HG03060 (cell line): ENCODE results near the gene SFTPB.
"Not testable (repeated sequence)": the region's sequence is repeated elsewhere in the genome, so short reads cannot be mapped to it uniquely, and the experiment has no call there.

Source experiments
- ATAC-seq: cut with Tn5 transposase; IDR thresholded peaks from one replicate; pipeline ENCODE4 v1.9.1; 2021; ENCODE audit warnings: low read depth, moderate number of reproducible peaks; ENCODE audit not compliant: unreplicated experiment

SFTPB gene

GRCh38 chr2:85678794-85679672 is 11.0 kb upstream of the SFTPB start:
- ATAC-seq, result no peak

GRCh38 chr2:85678377-85678776 is 10.4 kb upstream of the SFTPB start:
- no peak for ATAC-seq

- ATAC-seq, result no peak
Measured at GRCh38 chr2:85675866-85676548, 8.0 kb upstream of the SFTPB start.

GRCh38 chr2:85675427-85675826 is 7.4 kb upstream of the SFTPB start:
- no peak for ATAC-seq

- no peak for ATAC-seq
Measured at GRCh38 chr2:85674417-85674816, 6.4 kb upstream of the SFTPB start.

GRCh38 chr2:85673716-85674375 is 5.8 kb upstream of the SFTPB start:
- ATAC-seq, result no peak

GRCh38 chr2:85672456-85672855 is 4.5 kb upstream of the SFTPB start:
- no peak for ATAC-seq

GRCh38 chr2:85670416-85670815 is 2.4 kb upstream of the SFTPB start:
- not testable (repeated sequence) for ATAC-seq

- peak; percentile 72 for ATAC-seq
Measured at GRCh38 chr2:85669549-85669948, 1.6 kb upstream of the SFTPB start.

GRCh38 chr2:85668857-85669142 is 801 bp upstream of the SFTPB start:
- ATAC-seq, result no peak

- ATAC-seq, result no peak
Measured at GRCh38 chr2:85667561-85668008, 414 bp downstream of the SFTPB start.

GRCh38 chr2:85666435-85667316 is 1.3 kb downstream of the SFTPB start:
- no peak for ATAC-seq

- no peak for ATAC-seq
Measured at GRCh38 chr2:85666016-85666415, 2.0 kb downstream of the SFTPB start.

GRCh38 chr2:85665264-85665937 is 2.6 kb downstream of the SFTPB start:
- no peak for ATAC-seq

GRCh38 chr2:85663594-85664565 is 4.1 kb downstream of the SFTPB start:
- ATAC-seq, result no peak

- ATAC-seq, result no peak
Measured at GRCh38 chr2:85662899-85663593, 5.0 kb downstream of the SFTPB start.

- no peak for ATAC-seq
Measured at GRCh38 chr2:85661139-85661858, 6.7 kb downstream of the SFTPB start.

GRCh38 chr2:85660725-85661124 is 7.3 kb downstream of the SFTPB start:
- ATAC-seq, result no peak
